Suprapubic skin (tissue), 4 donors: ENCODE data around the gene NCAM1. TPM values are rescaled to one million over a fixed set of nuclear protein-coding genes. Genes with fewer than 3 reads are reported as not detected.

Experiments used
- DNase-seq, 2 donors: peaks; one replicate each; pipeline ENCODE4 v3.0.0-alpha.2; 2019; ENCODE audit warnings: low spot score in 2 of 2
- H3K27ac ChIP-seq: fragments of 200-600 bp; sonication (generic); one replicate; pipeline ENCODE4 v1.5.1; 2019
- H3K27me3 ChIP-seq: fragments of 200-600 bp; sonication (generic); one replicate; pipeline ENCODE4 v1.5.1; 2019
- H3K36me3 ChIP-seq: fragments of 200-600 bp; sonication (generic); one replicate; pipeline ENCODE4 v1.5.1; 2019
- H3K4me1 ChIP-seq: fragments of 200-600 bp; sonication (generic); one replicate; pipeline ENCODE4 v1.5.1; 2019
- H3K4me3 ChIP-seq: fragments of 200-600 bp; sonication (generic); one replicate; pipeline ENCODE4 v1.5.1; 2019; ENCODE audit warnings: mild to moderate bottlenecking
- H3K9me3 ChIP-seq: fragments of 200-600 bp; sonication (generic); one replicate; pipeline ENCODE4 v1.5.1; 2019
- CTCF ChIP-seq, 2 donors: fragments of 200-600 bp in 1 of 2; fragments of 450-650 bp in 1 of 2; sonication (generic) in 1 of 2; IDR thresholded peaks; one replicate each; pipeline ENCODE4 v1.5.1; 2016 to 2019; ENCODE audit warnings: antibody characterized with exemption in 2 of 2, mild to moderate bottlenecking in 1 of 2, moderate library complexity in 1 of 2
- EP300 ChIP-seq: sonication (generic); formaldehyde crosslinking; IDR thresholded peaks from one replicate; pipeline ENCODE4 v1.6.1; 2017; ENCODE audit warnings: antibody characterized with exemption
- POLR2A ChIP-seq, 2 donors: fragments of 450-650 bp; IDR thresholded peaks; one replicate each; pipeline ENCODE4 v1.6.1; 2017; ENCODE audit warnings: antibody characterized with exemption in 2 of 2, mild to moderate bottlenecking in 2 of 2, moderate library complexity in 2 of 2
- POLR2AphosphoS5 ChIP-seq, 3 donors: sonication (generic); formaldehyde crosslinking; IDR thresholded peaks; one replicate each; pipeline ENCODE4 v1.6.1; 2017; ENCODE audit warnings: antibody characterized with exemption in 3 of 3
- WGBS: methylation state at CpG from one replicate; pipeline ENCODE4 v1.1.5; 2018; 5-methylcytosine and 5-hydroxymethylcytosine counted together
- total RNA-seq, 4 donors: library from RNA; depleted of rRNA; stranded (reverse); fragments of >200 nt; gene quantifications; one replicate each; pipeline ENCODE4 v1.1.0, GENCODE V29; 2016

Gene NCAM1
- total RNA-seq, 4 donors from 2014 or later: 0.98 to 3.3 (median 1.9) TPM

GRCh38 chr11:113222241-113222640 is 261.0 kb downstream of the NCAM1 start:
- no peaks in the 10 kb centered on the region for H3K4me1 ChIP-seq
- H3K9me3 ChIP-seq: peaks cover 3% of the 10 kb centered on the region
- H3K4me3 ChIP-seq: no peak overlapping the region
- H3K36me3 ChIP-seq: no peaks in the 10 kb centered on the region
- 73% methylated on average over 2 of the region's 2 CpGs for WGBS
- no peaks in the 10 kb centered on the region for H3K27me3 ChIP-seq
- TF ChIP-seq EP300 (no peak), CTCF (IDR thresholded peaks at IDR 0.05) (no peak), POLR2AphosphoS5 (IDR thresholded peaks at IDR 0.05) (no peak), POLR2A (IDR thresholded peaks at IDR 0.05) (no peak)
- no peak for DNase-seq
- no peak overlapping the region for H3K27ac ChIP-seq

- no peaks in the 10 kb centered on the region for H3K36me3 ChIP-seq
- no peaks in the 10 kb centered on the region for H3K9me3 ChIP-seq
- H3K4me1 ChIP-seq: no peaks in the 10 kb centered on the region
- peaks cover 2% of the 10 kb centered on the region for H3K27me3 ChIP-seq
- no peak overlapping the region for H3K4me3 ChIP-seq
- DNase-seq: no peak
- 94% methylated on average over 14 of the region's 14 CpGs for whole genome bisulfite sequencing
- H3K27ac ChIP-seq: no peak overlapping the region
- TF ChIP-seq EP300: no peak
- no peak for TF ChIP-seq POLR2A (IDR thresholded peaks at IDR 0.05)
- no peak for TF ChIP-seq POLR2AphosphoS5 (IDR thresholded peaks at IDR 0.05)
- no peak for TF ChIP-seq CTCF (IDR thresholded peaks at IDR 0.05)
These were observed 273.7 kb downstream of the NCAM1 start for GRCh38 chr11:113234888-113235287.

GRCh38 chr11:113237261-113237660 is 276.0 kb downstream of the NCAM1 start:
- Histone ChIP-seq H3K27ac (no peak overlapping the region), H3K27me3 (peaks cover 2% of the 10 kb centered on the region), H3K9me3 (no peaks in the 10 kb centered on the region), H3K4me1 (peaks cover 2% of the 10 kb centered on the region), H3K4me3 (no peak overlapping the region), H3K36me3 (no peaks in the 10 kb centered on the region)
- TF ChIP-seq POLR2A (IDR thresholded peaks at IDR 0.05) (no peak), CTCF (IDR thresholded peaks at IDR 0.05) (no peak), EP300 (no peak), POLR2AphosphoS5 (IDR thresholded peaks at IDR 0.05) (no peak)
- 74% methylated on average over 4 of the region's 4 CpGs for WGBS
- no peak for DNase-seq

GRCh38 chr11:113238721-113239120 is 277.5 kb downstream of the NCAM1 start:
- H3K36me3 ChIP-seq: no peaks in the 10 kb centered on the region
- TF ChIP-seq EP300 (no peak), POLR2AphosphoS5 (IDR thresholded peaks at IDR 0.05) (no peak), CTCF (IDR thresholded peaks at IDR 0.05) (no peak), POLR2A (IDR thresholded peaks at IDR 0.05) (no peak)
- H3K27me3 ChIP-seq: peaks cover 2% of the 10 kb centered on the region
- H3K4me1 ChIP-seq: peaks cover 9% of the 10 kb centered on the region
- 96% methylated on average over 5 of the region's 5 CpGs for WGBS
- no peak overlapping the region for H3K4me3 ChIP-seq
- H3K27ac ChIP-seq: no peak overlapping the region
- DNase-seq: no peak
- no peaks in the 10 kb centered on the region for H3K9me3 ChIP-seq

- no peak for TF ChIP-seq POLR2AphosphoS5 (IDR thresholded peaks at IDR 0.05)
- no peak for TF ChIP-seq EP300
- TF ChIP-seq POLR2A (IDR thresholded peaks at IDR 0.05): no peak
- TF ChIP-seq CTCF (IDR thresholded peaks at IDR 0.05): no peak
- H3K4me1 ChIP-seq: peaks cover 9% of the 10 kb centered on the region
- no peak overlapping the region for H3K4me3 ChIP-seq
- peaks cover 2% of the 10 kb centered on the region for H3K27me3 ChIP-seq
- 86% methylated on average over 5 of the region's 5 CpGs for WGBS
- DNase-seq: no peak
- H3K9me3 ChIP-seq: no peaks in the 10 kb centered on the region
- H3K36me3 ChIP-seq: no peaks in the 10 kb centered on the region
- H3K27ac ChIP-seq: no peak overlapping the region
These were observed 279.2 kb downstream of the NCAM1 start for GRCh38 chr11:113240389-113240788.
